Dermis blood vessel endothelial cell (primary cell): Measurements from ENCODE around the gene DNER. TPM values are rescaled to one million over a fixed set of nuclear protein-coding genes. Genes with fewer than 3 reads are reported as not detected.
"Not testable (repeated sequence)": the region's sequence is repeated elsewhere in the genome, so short reads cannot be mapped to it uniquely, and the experiment has no call there.

Source experiments
- DNase-seq: peaks from one replicate; pipeline ENCODE4 v3.0.0; 2010
- total RNA-seq: library from RNA; depleted of rRNA; stranded (reverse); fragments of >200 nt; gene quantifications from 2 replicates; pipeline ENCODE4 v1.2.3, GENCODE V29; 2014

DNER gene
- total RNA-seq, 1 donor from 2014 or later, result not detected

- DNase-seq, result no peak
These were observed 334.2 kb downstream of the DNER start for GRCh38 chr2:229380101-229380625.

GRCh38 chr2:229378386-229378785, 336.0 kb downstream of the DNER start:
- DNase-seq, result no peak

GRCh38 chr2:229376866-229377265, 337.5 kb downstream of the DNER start:
- no peak for DNase-seq

- DNase-seq, result no peak
These were observed 339.1 kb downstream of the DNER start for GRCh38 chr2:229375251-229375650.

GRCh38 chr2:229373311-229373710, 341.0 kb downstream of the DNER start:
- DNase-seq, result not testable (repeated sequence)

- DNase-seq, result no peak
These were observed 342.1 kb downstream of the DNER start for GRCh38 chr2:229372207-229372606.

- DNase-seq, result no peak
These were observed 343.3 kb downstream of the DNER start for GRCh38 chr2:229371086-229371485.

GRCh38 chr2:229370509-229370908, 343.8 kb downstream of the DNER start:
- no peak for DNase-seq

- DNase-seq, result no peak
These were observed 351.1 kb downstream of the DNER start for GRCh38 chr2:229363185-229363814.

GRCh38 chr2:229350883-229351282, 363.5 kb downstream of the DNER start:
- no peak for DNase-seq

- DNase-seq, result no peak
These were observed 364.1 kb downstream of the DNER start for GRCh38 chr2:229350117-229350805.

- no peak for DNase-seq
These were observed 366.2 kb downstream of the DNER start for GRCh38 chr2:229348128-229348527.

- DNase-seq, result no peak
These were observed 367.4 kb downstream of the DNER start for GRCh38 chr2:229346816-229347540.

- no peak for DNase-seq
These were observed 369.4 kb downstream of the DNER start for GRCh38 chr2:229344955-229345354.

- DNase-seq, result no peak
These were observed 370.2 kb downstream of the DNER start for GRCh38 chr2:229344151-229344551.

- DNase-seq, result no peak
These were observed 370.7 kb downstream of the DNER start for GRCh38 chr2:229343661-229344060.

GRCh38 chr2:229342376-229342775, 372.0 kb downstream of the DNER start:
- peak; percentile 55 for DNase-seq

- DNase-seq, result no peak
These were observed 374.1 kb downstream of the DNER start for GRCh38 chr2:229340086-229340760.

- no peak for DNase-seq
These were observed 374.7 kb downstream of the DNER start for GRCh38 chr2:229339618-229340017.

- DNase-seq, result not testable (repeated sequence)
These were observed 375.2 kb downstream of the DNER start for GRCh38 chr2:229339171-229339570.

- DNase-seq, result no peak
These were observed 378.4 kb downstream of the DNER start for GRCh38 chr2:229335877-229336346.

GRCh38 chr2:229335330-229335729, 379.0 kb downstream of the DNER start:
- no peak for DNase-seq

GRCh38 chr2:229330952-229331351, 383.4 kb downstream of the DNER start:
- DNase-seq, result no peak
